GM12873 (cell line): Measurements from ENCODE around the gene ERN2.

Source experiments
- CTCF ChIP-seq: IDR thresholded peaks from 2 replicates; pipeline ENCODE4 v1.5.1; 2012; ENCODE audit warnings: low read depth, mild to moderate bottlenecking, moderate library complexity, low read length, control low read depth; ENCODE audit not compliant: insufficient read depth; ENCODE audit errors: missing control alignments

The ERN2 gene

DNA sequence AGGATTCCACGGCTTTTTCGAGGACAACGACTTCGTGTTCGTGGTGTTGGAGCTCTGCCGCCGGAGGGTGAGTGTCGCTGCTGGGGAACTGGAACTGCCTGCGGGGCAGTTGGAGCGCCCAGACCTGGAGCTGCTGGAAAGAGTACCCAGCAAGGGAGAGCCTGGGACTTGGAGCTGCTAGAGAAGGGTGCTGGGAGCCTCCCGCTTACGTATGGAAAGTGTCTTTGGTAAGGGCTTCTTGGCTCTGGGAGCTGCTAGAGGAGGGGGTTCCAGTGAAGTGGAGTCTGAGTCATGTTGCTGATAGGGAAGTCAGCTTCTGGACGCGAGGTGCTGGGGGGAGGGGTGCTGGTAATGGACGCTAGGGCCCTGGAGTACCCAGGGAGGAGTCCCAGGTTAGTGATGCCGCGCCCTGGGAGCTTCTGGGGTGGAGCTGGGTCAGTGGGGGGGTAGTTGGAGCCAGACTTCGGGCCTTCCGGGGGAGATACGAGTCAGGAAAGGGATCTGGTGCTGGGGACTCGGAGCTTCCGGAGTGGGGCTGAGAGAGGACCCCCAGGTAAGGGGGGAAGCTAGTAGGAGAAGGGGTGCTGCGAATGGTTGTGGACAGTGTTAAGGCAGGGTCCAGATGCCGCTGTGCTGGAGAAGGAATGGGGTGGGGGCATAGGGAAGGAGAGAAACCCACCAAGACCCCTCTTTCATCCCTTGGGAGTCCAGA is 33.6 kb downstream of the ERN2 start:
- no peak for TF ChIP-seq CTCF

DNA sequence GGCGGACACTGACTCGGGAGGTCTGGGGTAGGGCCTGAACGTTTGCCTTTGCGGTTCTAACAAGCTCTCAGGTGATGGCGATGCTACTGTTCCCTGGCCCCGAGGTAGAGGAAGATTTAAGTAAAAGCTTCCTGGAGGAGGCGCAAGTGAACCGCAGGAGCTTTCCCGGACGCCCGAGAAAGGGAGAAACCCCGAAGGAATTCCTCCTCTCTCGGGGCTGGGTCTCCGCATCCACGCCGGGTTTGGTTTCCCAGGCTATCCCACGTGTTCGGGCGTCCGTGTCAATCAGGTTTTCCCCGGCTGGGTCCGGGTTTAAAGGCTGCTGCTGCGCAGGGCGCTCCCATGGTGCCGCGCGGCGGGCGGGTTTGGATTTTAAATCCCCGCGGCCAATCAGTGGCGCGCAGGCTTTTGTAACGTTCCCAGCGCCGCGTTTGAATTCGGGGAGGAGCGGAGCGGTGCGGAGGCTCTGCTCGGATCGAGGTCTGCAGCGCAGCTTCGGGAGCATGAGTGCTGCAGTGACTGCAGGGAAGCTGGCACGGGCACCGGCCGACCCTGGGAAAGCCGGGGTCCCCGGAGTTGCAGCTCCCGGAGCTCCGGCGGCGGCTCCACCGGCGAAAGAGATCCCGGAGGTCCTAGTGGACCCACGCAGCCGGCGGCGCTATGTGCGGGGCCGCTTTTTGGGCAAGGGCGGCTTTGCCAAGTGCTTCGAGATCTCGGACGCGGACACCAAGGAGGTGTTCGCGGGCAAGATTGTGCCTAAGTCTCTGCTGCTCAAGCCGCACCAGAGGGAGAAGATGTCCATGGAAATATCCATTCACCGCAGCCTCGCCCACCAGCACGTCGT is 34.4 kb downstream of the ERN2 start, which contains the start of gene PLK1:
TSS of gene PLK1 (plus strand) at position 460 of the 844 bp plus-strand sequence. CDS start at position 504, 44 bp downstream.
- peak; percentile 36 for TF ChIP-seq CTCF

DNA sequence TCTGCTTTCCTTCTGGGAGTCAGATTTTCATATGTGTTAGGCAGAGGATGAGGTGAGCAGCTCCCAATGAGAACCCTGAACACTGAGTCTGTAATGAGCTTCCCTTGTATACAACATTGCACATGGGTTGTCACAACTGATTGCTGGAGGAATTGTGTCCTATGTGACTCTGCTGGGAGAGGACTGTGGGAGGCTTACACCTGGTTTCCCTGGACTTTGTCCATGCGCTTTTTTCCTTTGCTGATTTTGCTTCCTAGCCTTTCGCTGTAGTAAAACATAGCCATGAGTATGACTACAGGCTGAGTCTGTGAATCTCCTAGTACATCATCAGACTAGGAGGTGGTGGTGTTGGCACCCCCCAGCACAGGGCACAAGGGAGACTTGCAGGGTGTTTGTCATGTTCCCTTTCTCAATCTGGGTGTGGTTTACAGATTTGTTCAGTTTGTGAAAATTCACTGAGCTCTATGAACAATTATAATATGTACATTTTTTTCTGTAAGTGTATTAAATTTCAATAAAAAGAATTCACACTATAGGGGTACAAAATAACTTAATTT is 36.0 kb downstream of the ERN2 start:
- TF ChIP-seq CTCF, result no peak

GRCh38 chr16:23673971-23674614 is 38.9 kb downstream of the ERN2 start:
- TF ChIP-seq CTCF, result no peak

DNA sequence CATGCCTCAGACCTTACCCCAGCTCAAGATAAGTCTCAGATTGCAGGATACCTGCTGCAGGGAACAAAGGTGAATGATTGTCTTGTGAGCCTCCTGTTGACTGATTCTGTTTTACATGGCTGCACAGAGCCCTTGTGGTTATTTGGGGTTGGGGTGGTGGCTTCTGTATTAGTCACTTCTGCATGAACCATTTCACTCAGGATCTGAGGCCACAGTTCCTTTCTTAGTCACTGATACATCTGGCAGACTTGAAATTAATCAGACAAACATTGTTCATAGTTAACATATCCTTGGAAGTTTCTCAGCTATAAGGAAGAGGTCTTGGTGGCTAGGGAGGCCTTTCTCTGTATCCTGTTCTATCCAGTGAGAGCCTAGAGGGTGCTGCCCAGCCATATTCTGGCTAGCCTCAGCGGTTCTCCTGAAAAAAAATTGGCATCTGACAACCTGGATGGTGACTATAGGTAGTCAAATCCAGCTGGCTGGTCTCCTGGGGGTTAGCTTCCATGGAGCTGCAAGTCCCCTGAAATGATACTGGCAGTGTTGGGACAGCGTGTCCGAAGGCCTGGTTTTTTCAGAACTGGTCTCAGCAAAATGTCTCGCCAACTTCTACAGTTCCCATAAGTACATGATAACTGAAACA is 42.8 kb downstream of the ERN2 start:
- no peak for TF ChIP-seq CTCF

GRCh38 chr16:23668873-23669272 is 44.1 kb downstream of the ERN2 start:
- TF ChIP-seq CTCF, result no peak
